HG03457 (cell line): ENCODE measurements around the gene TCP1.
"Not testable (repeated sequence)": the region's sequence is repeated elsewhere in the genome, so short reads cannot be mapped to it uniquely, and the experiment has no call there.

Experiments used
- ATAC-seq: cut with Tn5 transposase; IDR thresholded peaks from one replicate; pipeline ENCODE4 v1.9.1; 2021; ENCODE audit warnings: moderate number of reproducible peaks; ENCODE audit not compliant: unreplicated experiment

TCP1 gene

DNA sequence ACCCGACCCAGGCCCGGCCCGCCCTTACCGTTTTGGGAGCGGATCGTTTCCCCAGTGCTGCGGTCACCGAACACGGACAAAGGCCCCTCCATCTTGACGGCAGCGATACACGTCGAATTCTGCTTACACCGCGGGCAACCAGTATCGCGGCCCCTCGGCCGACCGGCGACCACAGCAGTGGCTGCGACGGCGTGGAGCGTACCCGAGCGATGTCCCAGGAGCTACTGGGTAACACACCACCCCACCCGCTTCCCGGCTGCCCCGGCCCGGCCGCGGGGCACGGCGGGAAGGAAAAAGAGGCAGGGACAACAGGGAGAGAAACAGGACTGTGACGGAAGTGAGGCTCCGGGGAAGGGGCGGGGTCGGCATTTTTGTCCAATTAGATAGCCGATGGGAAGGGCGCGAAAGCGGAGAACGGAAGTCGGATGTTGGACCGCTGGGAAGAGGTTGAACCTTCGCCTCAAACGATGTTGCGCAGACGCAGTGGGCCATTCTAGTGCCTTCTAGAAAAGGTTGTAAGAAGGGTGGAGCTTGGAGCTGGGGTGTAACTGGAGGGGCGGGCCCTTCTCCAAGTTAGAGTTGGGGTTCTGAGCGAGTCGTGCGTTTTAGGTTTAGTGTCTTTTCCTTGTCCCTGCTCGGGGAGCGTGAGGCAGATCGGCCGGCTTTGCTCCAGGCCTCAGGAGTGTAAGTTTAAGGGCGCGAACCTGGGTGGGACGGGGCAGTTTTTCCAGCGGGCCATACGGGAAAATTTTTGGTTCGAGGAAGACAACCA, at the start of gene TCP1:
Gene TCP1, minus strand, starts transcription at position 226 of the 772 bp plus-strand sequence. Its CDS starts 134 bp downstream, at position 92.
- ATAC-seq, result peak; percentile 59

DNA sequence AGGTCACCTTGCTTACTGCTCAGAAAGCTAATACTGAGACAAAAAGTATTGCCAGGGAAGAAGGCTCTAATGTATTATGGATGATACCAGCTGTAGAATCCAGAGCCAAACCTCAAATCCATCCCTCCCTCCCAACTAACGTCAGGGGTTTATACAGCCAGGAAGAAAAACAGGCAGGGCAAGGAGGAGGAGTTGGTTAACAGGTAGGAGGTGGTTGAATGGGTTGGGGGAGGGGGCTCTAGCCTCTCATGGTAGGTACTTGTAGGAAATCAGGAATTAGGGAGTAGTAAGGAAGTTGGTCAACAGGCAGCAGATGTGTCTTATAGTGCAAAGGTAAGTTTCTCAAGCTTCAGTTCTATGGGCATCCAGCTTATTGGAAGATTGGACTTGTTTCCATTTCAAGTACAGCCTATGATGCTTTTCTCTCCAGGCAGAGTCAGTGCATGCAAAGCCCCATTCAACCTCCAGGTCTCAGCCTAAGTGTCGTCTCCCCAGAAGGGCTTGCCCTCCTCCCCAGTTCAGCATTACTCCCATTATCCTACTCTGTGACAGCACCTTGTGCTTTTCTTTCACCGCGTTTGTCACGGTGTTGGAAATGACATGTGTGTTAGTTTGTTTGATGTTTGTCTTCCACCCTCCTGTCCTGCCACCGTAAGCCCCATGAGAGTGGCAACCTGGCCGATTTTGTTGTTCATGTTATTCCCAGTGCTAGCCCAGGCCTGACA, 48.8 kb upstream of the TCP1 start:
- ATAC-seq, result no peak

DNA sequence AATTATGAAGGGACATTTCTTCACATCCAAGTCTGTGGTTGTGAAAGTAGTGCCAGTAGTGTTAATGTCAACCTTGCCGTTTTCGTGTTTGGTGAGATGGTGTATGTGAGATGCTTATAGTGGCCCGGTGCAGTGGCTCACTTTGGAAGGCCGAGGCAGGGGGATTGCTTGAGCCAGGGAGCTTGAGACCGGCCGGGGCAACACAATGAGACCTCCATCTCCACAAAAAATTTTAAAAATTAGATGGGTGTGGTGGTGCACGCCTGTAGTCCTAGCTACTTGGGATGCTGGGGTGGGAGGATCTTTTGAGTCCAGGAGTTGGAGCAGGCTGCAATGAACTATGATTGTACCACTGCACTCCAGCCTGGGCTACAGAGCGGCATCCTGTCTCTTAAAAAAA, 48.1 kb upstream of the TCP1 start:
- no peak for ATAC-seq

DNA sequence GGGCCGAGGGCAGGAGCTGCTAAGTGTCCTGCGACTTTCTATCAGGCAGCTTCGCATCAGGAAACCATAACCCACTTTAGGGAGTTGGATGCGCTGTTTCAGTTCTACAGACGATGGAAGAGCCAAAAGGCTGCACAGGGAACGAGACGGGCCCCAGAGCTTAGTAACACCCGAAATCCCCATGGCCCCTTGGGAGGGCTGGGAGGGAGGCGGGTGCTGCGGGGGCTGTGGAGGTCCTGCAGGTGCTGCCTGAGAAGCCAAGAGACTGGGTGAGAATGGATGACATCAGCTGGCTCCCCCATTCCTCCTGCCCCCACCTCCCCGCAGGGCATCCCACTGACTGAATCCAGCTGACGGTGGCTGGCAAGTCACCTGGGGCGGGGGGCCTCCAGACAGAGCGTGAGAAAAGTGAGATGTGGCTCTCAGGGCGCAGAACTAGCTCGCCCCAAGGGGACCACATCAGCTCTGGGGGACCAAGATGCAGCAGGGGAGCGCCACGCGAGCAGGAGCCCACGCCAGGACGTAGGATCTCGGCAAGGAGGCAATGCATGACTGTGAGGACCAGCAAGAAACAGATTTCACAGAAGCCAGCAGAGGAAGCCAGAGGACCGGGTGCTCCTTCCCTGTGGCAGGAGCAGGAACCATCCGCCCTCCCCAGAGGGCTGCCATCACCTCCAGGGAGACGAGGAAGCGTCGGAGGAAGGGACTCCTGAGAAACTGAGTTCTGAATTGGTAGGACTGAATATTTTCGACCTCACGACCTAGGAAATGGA, 47.5 kb upstream of the TCP1 start:
- ATAC-seq, result no peak

DNA sequence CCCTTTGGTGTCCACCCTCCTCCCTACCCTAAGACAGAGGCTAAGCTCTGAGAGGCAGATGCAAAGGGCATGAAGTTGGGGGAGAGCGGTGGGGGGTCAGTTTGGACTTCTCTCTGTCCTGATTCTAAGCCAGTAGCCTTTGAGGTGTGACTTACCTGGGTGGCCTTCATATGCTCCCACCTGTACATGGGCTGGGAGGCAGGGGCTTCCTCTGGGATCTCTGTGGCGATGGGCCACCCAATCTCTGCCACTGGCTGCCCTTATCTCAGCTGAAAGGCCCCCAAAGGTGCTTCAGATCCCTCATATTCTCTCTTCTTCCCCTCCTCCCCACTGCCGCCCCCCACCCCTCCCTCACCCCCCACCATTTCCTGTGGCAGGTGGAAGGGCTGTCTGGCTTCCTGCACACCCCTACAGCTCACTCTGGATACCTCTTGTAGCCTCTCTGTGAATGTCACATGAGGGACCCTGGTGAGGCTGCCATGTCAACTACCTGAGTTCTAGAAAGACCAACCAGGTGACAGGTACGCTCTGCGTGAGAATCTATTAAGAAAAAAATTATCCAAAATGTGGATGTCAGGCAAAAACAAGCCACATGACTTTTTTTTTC, 44.7 kb upstream of the TCP1 start:
- no peak for ATAC-seq

DNA sequence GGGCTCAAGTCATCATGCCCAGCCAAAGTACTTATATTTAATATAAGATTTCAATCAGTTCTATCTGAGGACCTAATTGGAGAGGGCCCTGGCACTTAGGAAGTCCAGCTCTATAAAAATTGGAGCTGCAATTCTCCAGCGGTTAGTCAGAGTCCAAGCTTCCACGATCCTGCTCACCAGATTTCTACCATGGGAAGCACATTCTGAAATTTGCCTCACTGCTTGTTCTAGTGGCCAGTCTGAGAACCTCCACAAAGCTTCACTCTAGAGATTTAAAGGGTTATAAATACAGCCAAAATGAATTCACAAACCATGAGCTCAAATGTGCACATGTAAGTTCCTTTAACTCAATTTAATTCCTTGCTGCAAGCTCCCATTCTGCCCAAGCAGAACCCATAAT, 44.2 kb upstream of the TCP1 start:
- ATAC-seq, result no peak

DNA sequence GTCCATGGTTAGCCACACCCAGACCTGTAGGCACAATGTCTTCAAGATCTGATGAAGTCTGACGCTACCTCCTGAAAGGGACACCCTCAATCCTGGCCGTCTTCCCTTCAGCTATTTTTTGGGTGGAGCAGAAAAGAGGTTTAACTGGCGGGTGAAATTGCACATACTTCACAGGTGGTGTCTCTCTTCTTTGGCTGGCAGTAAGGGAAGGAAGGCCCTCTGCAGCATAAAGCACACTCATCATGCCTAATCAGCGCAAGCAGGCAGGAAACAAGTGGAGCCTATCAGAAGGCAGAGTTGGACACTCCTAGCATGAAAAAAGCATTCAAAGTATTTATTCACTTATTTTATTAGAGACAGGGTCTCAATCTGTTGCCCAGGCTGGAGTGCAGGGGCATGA, 43.5 kb upstream of the TCP1 start:
- ATAC-seq, result no peak

DNA sequence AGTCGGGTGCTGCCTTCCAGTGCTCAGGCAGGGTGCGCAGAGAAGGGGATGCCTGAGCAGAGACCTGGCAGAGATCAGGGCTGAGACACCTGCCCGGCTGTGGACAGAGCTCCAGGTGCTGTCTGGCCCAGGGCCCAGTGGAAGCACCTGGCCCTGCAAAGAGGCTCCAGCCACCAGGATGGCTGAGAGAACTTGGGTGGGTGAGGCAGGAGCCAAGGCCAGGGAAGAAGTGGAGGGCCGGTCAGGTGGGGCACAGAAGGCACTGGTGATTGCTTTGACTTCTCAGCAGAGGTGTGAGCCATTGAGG, 41.9 kb upstream of the TCP1 start:
- ATAC-seq, result no peak

DNA sequence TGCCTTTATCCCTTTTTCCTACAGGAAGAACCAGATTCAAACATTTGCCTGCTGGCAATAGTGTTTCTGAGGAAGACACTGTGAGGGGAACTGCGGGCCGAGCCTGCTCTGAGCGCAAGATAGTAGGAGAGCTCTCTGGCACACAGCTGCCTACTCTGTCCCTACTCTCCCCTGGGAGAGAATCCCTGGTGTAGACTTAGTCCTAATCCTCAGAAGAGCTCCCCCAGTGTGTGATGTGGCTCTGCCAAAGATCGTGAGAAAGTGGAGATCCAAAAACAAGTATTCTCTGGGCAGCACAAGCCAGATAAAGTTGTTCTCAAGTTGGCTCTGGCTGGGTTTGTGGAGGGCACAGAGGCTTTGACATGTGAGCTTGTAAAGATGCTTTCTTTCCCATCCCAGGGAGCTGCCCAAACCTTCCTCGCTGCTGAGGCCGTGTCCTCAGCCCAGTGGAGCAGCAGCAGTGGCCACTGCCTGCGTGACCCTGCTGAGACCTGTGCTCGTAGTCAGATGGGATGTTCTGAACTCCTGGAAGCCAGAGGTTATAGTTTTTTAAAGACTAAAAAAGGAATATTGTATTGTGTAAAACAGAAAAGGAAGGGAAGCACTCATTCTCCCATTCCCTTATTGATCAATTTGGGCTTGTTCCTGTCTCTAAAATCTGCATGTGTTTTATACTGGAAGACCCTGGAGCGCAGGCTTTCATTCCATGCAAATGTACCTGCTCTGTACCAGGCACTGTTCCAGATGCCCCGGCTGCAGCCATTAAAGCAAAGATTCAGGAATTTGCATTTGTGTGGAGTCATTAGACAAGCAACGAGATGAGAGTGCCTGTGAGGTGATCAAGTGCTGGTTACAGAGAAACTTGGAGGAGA, 41.3 kb upstream of the TCP1 start:
- ATAC-seq, result no peak

DNA sequence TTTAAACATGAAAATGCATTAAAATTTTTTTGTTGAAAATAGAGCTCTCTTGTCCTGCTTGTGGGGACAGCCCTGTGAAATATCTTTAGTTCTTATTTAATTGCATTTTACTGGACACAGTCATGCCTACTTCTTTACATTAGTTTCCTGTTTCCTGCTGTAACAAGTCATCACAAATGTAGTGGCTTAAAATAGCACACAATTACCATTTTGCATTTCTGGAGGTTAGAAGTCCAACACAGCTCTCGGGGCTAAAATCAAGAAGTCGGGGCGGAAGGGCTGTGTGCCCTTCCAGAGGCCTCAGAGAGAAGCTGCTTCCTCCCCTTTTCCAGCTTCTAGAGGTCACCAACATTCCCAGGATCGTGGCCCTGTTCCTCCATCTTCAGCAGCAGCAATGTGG, 40.1 kb upstream of the TCP1 start:
- no peak for ATAC-seq

DNA sequence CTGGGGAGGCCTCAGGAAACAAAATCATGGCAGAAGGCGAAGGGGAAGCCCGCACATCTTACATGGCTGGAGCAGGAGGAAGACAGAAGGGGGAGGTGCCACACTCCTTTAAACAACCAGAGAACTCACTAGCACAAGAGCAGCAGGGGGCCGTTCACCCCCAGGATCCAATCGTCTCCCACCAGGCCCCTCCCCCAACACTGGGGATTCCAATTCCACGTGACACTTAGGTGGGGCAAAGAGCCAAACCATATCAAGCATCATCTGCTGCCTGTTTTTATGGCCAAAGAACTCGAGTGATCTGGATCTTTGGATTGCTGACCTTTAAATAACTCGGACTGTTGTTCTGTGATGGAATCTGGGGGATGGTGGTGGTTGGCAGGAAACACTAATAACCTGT, 38.7 kb upstream of the TCP1 start:
- ATAC-seq, result no peak

DNA sequence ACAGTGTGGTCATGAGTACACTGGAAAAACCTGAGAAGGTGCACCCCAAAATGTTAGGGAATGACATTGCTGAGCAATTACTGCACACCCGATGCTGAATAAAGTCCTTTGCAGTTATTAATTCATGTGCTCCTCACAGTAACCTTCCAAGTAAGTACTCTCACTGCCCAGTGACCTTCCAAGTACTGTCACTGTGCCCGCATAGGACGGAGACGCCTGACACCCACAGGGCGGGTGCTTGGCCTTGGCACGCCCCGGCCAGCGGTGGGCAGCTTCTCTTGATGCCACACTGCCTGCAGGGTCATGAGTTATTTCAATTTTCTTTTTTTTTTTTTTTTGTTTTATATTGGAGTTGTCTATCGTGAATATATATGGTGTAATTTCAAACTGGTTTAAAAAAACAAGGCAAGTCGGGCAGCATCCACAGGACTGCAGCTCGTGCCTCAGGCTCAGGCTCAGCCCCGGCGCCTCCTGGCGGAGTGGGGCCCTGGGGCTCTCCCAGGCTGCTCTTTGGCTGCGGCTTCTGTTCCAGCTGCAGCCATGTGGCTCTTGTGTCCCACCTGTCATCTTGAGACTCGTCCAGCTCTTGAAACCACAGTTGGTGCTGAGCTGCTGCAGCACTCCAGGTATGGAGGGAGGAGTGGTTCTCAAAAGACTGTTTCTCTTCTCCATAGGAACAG, 37.7 kb upstream of the TCP1 start:
- no peak for ATAC-seq

DNA sequence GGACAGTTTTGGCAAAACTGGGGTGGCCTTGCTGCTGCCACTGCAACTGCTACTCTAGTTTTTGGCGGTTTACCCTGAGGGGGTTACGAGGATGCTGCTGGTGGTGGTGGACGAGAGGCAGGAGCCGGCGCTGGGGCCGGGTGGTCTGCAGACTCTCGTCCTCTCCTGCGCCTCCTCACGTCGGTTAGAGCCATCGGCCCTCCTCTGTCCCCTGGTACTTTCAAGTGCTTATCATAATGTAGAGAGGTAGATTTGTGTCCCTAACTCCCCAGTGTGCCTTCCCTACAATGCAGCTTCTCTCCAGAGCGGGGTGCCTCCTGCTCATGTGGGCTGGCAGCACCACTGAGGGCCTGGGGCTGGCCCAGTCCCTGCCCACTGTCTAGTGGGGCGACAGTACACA, 36.6 kb upstream of the TCP1 start:
- ATAC-seq, result no peak

DNA sequence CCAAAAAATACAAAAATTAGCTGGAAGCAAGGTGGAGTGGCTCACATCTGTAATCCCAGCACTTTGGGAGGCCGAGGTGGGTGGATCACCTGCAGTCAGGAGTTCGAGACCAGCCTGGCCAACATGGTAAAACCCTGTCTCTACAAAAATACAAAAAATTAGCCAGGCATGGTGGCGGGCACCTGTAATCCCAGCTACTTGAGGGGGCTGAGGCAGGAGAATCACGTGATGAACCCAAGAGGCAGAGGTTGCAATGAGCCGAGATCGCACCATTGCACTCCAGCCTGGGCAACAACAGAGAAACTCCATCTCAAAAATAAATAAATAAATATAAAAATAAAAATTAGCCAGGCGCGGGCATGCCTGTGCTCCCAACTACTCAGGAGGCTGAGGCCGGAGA, 35.3 kb upstream of the TCP1 start:
- ATAC-seq, result not testable (repeated sequence)

DNA sequence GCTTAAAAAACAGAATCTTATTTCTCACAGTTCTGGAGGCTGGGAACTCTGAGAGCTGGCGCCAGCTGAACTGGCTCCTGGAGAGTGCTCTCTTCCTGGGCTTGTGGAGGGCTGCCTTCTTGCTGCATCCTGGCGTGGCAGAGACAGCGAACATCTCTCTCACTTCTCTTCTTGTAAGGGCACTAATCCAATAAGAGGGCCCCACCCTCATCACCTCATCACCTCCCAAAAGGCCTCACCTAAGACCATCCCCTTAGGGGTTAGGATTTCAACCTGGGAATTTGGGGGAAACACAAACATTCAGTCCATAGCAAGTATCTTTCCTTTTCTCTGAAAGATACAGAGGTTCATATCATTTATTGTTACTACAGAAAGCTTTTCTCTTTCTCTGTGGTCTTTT, 34.6 kb upstream of the TCP1 start:
- no peak for ATAC-seq

DNA sequence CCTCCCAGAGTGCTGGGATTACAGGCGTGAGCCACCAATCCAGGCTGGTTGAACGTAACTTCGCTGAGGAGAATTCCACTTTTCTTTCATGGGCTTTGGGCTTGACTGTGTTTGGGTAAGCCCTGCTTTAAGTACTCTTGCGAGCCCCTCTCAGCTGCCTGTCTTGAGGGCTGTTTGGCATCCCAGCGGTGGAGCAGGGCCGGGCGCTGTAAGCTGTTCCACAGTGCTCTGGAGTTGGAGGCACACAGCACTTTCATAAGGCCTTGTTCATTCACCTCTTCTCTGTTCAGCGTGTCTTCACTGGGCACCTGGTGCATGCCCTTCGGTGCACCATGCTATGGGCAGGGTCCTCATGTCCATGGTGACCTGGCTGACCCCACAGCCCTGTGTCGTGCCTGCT, 32.3 kb upstream of the TCP1 start:
- ATAC-seq, result no peak

DNA sequence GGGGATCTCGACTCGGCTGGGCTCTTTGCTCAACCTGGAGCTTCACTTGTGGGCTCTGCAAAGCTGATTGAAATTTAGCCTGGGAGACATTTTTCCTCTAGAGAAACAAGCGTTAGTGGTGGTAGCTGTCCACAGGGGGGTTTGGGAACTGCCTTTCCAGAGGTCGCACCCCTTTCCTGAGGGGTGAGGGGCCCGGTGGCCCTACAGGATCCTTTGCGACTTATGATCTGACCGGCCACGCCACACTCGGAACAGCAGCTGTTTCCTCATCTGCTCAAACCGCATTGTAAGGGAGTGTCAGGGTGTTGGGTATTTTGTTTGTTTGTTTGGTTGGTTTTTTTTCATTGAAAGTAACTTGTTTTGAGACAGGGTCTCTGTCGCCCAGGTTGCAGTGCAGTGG, 31.7 kb upstream of the TCP1 start:
- no peak for ATAC-seq

DNA sequence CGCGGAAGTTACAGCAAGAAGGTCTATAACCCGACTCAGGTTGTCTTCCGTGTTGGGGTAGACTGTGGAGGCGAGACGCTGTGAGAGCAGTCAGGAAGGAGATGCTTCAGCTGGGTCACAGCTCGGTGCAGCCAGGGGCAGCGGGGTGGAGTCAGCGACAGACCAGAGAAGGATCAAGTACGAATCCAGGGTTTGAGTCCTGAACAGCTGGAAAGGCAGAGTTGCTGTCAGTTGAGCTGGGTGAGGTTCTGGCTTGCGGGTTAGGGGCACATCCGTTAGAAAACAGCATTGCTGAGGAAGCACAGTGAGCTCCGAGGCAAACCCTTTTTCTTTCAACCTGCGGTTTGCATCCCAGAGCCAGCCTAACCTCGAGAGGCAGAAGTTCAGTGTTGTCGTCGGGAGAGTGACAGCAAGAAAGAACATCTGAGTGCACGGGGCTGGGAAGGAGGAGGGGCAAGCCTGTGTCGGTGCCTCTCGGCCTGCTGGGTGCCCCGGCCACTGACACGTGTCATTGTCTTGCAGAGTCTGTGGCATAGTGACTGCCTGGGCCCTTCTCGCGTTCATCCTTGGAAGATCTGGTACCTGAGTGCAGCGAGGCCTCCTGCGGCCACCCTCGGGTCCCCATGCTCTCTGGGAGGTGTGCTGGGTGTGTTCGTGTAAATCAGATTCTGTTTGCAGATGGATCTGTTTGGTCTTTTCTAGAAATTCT, 30.7 kb upstream of the TCP1 start:
- no peak for ATAC-seq

DNA sequence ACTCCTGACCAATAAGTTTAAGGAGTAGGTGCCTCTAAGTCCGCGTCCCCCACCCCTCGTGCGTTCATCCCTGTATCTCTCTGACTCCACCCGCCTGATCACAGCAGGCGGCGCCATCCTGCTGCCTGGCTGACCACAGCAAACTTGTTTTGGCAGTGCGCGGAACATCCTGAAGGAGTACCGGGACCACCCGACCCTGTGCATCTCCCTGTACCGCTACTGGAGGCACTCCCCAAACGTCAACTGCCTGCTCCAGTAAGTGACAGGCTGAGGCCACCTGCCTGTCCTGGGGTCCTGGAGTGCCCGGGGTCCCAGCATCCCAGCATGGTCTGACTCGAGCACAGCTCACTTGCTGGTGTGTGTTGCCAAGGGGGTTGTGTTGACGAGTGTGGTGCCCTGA, 29.7 kb upstream of the TCP1 start:
- ATAC-seq, result no peak
